Kidney epithelial cell (primary cell): ENCODE results near the gene ABHD17A. TPM values are rescaled to one million over a fixed set of nuclear protein-coding genes. Genes with fewer than 3 reads are reported as not detected.

Experiments used
- DNase-seq: peaks from one replicate; pipeline ENCODE4 v3.0.0-alpha.2; 2010; ENCODE audit warnings: low read depth
- H3K27me3 ChIP-seq: 2 replicates; pipeline ENCODE4 v1.6.0; 2011; ENCODE audit warnings: low read length; ENCODE audit not compliant: control insufficient read depth, insufficient read depth
- H3K36me3 ChIP-seq: 2 replicates; pipeline ENCODE4 v1.5.1; 2011; ENCODE audit warnings: low read length; ENCODE audit not compliant: control insufficient read depth, insufficient read depth
- H3K4me3 ChIP-seq: 2 replicates; pipeline ENCODE4 v1.5.1; 2011; ENCODE audit warnings: low read depth, mild to moderate bottlenecking, control low read depth, low read length
- CTCF ChIP-seq: IDR thresholded peaks from 2 replicates; pipeline ENCODE4 v1.5.1; 2011; ENCODE audit warnings: mild to moderate bottlenecking, moderate library complexity, low read length, control low read depth, inconsistent platforms; ENCODE audit not compliant: insufficient read depth, poor library complexity, severe bottlenecking
- total RNA-seq: library from RNA; depleted of rRNA; stranded (reverse); fragments of >200 nt; gene quantifications from 2 replicates; pipeline ENCODE4 v1.2.3, GENCODE V29; 2015

The ABHD17A gene
- total RNA-seq, 1 donor from 2014 or later: 54.1 TPM

- TF ChIP-seq CTCF: no peak
- Histone ChIP-seq H3K36me3 (peaks cover 3% of the 10 kb centered on the region), H3K4me3 (no peak overlapping the region), H3K27me3 (no peaks in the 10 kb centered on the region)
- DNase-seq: no peak
These were observed 40.2 kb upstream of the ABHD17A start for GRCh38 chr19:1925544-1925943.

GRCh38 chr19:1924320-1924961 lies 39.1 kb upstream of the ABHD17A start:
- Histone ChIP-seq H3K36me3 (peaks cover 3% of the 10 kb centered on the region), H3K4me3 (no peak overlapping the region), H3K27me3 (no peaks in the 10 kb centered on the region)
- DNase-seq: no peak
- no peak for TF ChIP-seq CTCF

DNA sequence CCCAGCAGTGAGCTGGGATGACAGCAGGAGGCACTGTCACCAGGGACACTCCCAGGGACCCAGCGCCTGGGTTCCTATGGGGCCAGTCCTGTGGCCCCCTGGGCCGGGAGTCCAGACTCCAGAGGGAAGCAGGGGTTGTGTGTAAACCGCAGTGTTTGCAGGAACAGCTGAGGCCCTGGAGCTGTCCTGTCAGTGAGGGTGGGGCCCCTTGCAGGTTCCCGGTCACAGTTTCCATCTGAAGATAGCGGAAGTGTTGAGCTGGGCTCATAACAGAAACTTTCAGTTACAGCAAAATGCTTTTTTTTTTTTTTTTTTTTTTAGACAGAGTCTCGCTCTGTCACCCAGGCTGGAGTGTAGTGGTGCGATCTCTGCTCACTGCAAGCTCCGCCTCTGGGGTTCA lies 38.0 kb upstream of the ABHD17A start:
- no peak overlapping the region for H3K4me3 ChIP-seq
- no peak for TF ChIP-seq CTCF
- H3K27me3 ChIP-seq: no peaks in the 10 kb centered on the region
- DNase-seq: no peak
- peaks cover 3% of the 10 kb centered on the region for H3K36me3 ChIP-seq

- no peak for TF ChIP-seq CTCF
- Histone ChIP-seq H3K4me3 (no peak overlapping the region), H3K36me3 (peaks cover 3% of the 10 kb centered on the region), H3K27me3 (no peaks in the 10 kb centered on the region)
- DNase-seq: no peak
These were observed 37.5 kb upstream of the ABHD17A start for GRCh38 chr19:1922803-1923202.

GRCh38 chr19:1921825-1922224 lies 36.5 kb upstream of the ABHD17A start:
- DNase-seq: no peak
- peaks cover 3% of the 10 kb centered on the region for H3K36me3 ChIP-seq
- no peak overlapping the region for H3K4me3 ChIP-seq
- no peak for TF ChIP-seq CTCF
- H3K27me3 ChIP-seq: no peaks in the 10 kb centered on the region

DNA sequence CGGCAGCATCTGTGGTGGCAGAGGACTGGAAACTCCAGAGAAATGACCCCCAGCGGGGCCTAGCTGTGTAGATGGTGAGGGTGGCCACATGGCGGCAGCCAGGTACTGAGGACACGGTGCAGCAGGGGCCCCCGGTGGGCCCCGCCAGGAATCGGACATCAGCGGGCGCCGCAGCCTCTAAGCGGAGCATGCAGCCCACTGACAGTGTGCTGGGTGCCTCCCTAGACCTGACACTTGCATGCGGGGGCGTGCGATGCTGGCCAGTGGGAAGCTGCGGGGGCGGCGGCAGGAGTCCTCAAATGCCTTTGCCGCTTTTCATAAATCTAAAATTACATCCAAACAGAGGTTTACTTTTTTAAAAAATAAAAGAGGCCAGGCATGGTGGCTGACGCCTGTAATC lies 36.0 kb upstream of the ABHD17A start:
- no peak for DNase-seq
- H3K4me3 ChIP-seq: no peak overlapping the region
- no peaks in the 10 kb centered on the region for H3K27me3 ChIP-seq
- H3K36me3 ChIP-seq: peaks cover 3% of the 10 kb centered on the region
- TF ChIP-seq CTCF: no peak
